Kidney (tissue), 14 donors: ENCODE results near the gene PPP1R2B. TPM values are rescaled to one million over a fixed set of nuclear protein-coding genes. Genes with fewer than 3 reads are reported as not detected.

Experiments used
- DNase-seq, 5 donors: peaks; one replicate each; pipeline ENCODE4 v3.0.0-alpha.2; 2013 to 2020
- FAIRE-seq: peaks from 2 replicates; lab custom pipeline; 2012; peaks lifted over from hg19 to GRCh38; lab: Jason Lieb, UNC
- H3K27ac ChIP-seq, 2 donors: one replicate each; pipeline ENCODE4 v1.7.0; 2013; ENCODE audit warnings: low read depth in 2 of 2, low read length in 2 of 2, inconsistent platforms in 1 of 2
- H3K27me3 ChIP-seq: one replicate; pipeline ENCODE4 v1.7.1; 2013; ENCODE audit warnings: low read length, inconsistent platforms; ENCODE audit not compliant: control insufficient read depth, insufficient read depth
- H3K36me3 ChIP-seq, 3 donors: one replicate each; pipeline versions ENCODE4 v1.7.0 to v1.7.1; 2013; ENCODE audit warnings: low read length in 3 of 3, control low read depth in 1 of 3, inconsistent platforms in 1 of 3; ENCODE audit not compliant: insufficient read depth in 3 of 3, control insufficient read depth in 2 of 3
- H3K4me1 ChIP-seq, 3 donors: one replicate each; pipeline versions ENCODE4 v1.7.0 to v1.7.1; 2013; ENCODE audit warnings: low read length in 3 of 3, inconsistent platforms in 1 of 3, low read depth in 1 of 3; ENCODE audit not compliant: control insufficient read depth in 2 of 3, insufficient read depth in 2 of 3
- H3K4me3 ChIP-seq, 3 donors: one replicate each; pipeline versions ENCODE4 v1.7.0 to v1.8.1; 2013; ENCODE audit warnings: low read length in 3 of 3, control low read depth in 1 of 3, inconsistent platforms in 1 of 3
- H3K9ac ChIP-seq, 3 donors: one replicate each; pipeline versions ENCODE4 v1.7.0 to v1.7.1; 2013; ENCODE audit warnings: low read length in 3 of 3, control low read depth in 1 of 3, inconsistent platforms in 1 of 3
- H3K9me3 ChIP-seq, 3 donors: one replicate each; pipeline versions ENCODE4 v1.7.0 to v1.7.1; 2013; ENCODE audit warnings: low read length in 3 of 3, control low read depth in 1 of 3, inconsistent platforms in 1 of 3; ENCODE audit not compliant: control insufficient read depth in 2 of 3, insufficient read depth in 1 of 3
- intact Hi-C: fragments of 100-400 bp; cut with DNase I; formaldehyde crosslinking; loops from one replicate; pipeline ENCODE4 v1.11.1; 2022
- polyA plus RNA-seq: library from polyadenylated mRNA; stranded (reverse); fragments of 350-450 nt; fragmentation: Illumina TruSeq; extraction: RNeasy Lipid Tissue Mini Kit (QIAGEN cat#74804); gene quantifications from one replicate; pipeline ENCODE4 v1.2.3, GENCODE V29; 2014; ENCODE audit warnings: low read depth, low replicate concordance; ENCODE audit not compliant: insufficient read depth
- total RNA-seq: library from RNA; stranded (reverse); fragmentation: NEBNext Ultra II Directional; extraction: Animal tissue kit (Norgen Biotek cat#: 25700); gene quantifications from one replicate; pipeline ENCODE4 v1.2.1, GENCODE V29; 2021
- TF ChIP-seq, protein P1 (sequence below): IDR thresholded peaks from 3 replicates; pipeline ENCODE4 v1.5.1; 2012; ENCODE audit warnings: mild to moderate bottlenecking, moderate library complexity, borderline replicate concordance; ENCODE audit not compliant: insufficient read depth; ENCODE audit errors: extremely low read depth
- donor health status: control.
- donor health status: control.
- donor health status: control.
- donor health status: control.
- donor health status: control.
- donor health status: DM: yes; HTN: yes; CAD: no.
- donor health status: Normal renal cell carcinoma (clear cell type).

PPP1R2B gene
- total and polyA plus RNA-seq, 2 donors from 2014 or later: not detected

DNA sequence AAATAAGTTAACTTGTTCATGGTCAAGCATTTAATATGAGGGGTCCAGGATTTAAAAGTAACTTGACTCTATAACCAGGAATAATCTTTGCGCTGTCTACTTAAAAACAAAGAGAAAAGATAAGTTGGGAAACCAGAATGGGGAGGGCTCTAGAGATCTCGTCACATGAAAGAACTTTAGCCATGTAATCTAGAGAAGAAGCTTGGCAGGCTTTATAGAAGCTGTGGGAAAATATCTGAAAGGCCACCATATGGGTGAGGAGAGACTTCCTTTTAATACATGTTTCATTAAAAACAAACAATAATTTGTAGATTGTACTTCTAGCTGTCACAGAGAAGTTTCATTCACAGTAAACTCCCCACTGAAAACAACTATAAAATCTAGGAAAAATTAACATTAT, 46.7 kb upstream of the PPP1R2B start:
- intact Hi-C loops: no loop called here

GRCh38 chr5:156812959-156813358, 37.1 kb upstream of the PPP1R2B start:
- no peaks in the 10 kb centered on the region for H3K36me3 ChIP-seq
- no peak overlapping the region for H3K27ac ChIP-seq
- TF ChIP-seq, protein P1, sequence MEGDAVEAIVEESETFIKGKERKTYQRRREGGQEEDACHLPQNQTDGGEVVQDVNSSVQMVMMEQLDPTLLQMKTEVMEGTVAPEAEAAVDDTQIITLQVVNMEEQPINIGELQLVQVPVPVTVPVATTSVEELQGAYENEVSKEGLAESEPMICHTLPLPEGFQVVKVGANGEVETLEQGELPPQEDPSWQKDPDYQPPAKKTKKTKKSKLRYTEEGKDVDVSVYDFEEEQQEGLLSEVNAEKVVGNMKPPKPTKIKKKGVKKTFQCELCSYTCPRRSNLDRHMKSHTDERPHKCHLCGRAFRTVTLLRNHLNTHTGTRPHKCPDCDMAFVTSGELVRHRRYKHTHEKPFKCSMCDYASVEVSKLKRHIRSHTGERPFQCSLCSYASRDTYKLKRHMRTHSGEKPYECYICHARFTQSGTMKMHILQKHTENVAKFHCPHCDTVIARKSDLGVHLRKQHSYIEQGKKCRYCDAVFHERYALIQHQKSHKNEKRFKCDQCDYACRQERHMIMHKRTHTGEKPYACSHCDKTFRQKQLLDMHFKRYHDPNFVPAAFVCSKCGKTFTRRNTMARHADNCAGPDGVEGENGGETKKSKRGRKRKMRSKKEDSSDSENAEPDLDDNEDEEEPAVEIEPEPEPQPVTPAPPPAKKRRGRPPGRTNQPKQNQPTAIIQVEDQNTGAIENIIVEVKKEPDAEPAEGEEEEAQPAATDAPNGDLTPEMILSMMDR: no peak
- H3K4me3 ChIP-seq: no peak overlapping the region
- intact Hi-C loops: loop anchor here (10.0 kb wide), 1 partner anchor 878 kb away; no protein-coding TSS in a partner anchor
- H3K9me3 ChIP-seq: no peaks in the 10 kb centered on the region
- no peak overlapping the region for H3K9ac ChIP-seq
- no peaks in the 10 kb centered on the region for H3K4me1 ChIP-seq
- FAIRE-seq (peak; percentile 86), DNase-seq (no peak)
- H3K27me3 ChIP-seq: no peaks in the 10 kb centered on the region

More for the DNA sequence above, 46.7 kb upstream of the PPP1R2B start:
- Histone ChIP-seq H3K9ac (no peak overlapping the region), H3K36me3 (no peaks in the 10 kb centered on the region), H3K27ac (no peak overlapping the region), H3K27me3 (no peaks in the 10 kb centered on the region), H3K4me1 (no peaks in the 10 kb centered on the region), H3K4me3 (no peak overlapping the region), H3K9me3 (no peaks in the 10 kb centered on the region)
- TF ChIP-seq, protein P1: no peak
- DNase-seq: no peak
- FAIRE-seq: no peak

DNA sequence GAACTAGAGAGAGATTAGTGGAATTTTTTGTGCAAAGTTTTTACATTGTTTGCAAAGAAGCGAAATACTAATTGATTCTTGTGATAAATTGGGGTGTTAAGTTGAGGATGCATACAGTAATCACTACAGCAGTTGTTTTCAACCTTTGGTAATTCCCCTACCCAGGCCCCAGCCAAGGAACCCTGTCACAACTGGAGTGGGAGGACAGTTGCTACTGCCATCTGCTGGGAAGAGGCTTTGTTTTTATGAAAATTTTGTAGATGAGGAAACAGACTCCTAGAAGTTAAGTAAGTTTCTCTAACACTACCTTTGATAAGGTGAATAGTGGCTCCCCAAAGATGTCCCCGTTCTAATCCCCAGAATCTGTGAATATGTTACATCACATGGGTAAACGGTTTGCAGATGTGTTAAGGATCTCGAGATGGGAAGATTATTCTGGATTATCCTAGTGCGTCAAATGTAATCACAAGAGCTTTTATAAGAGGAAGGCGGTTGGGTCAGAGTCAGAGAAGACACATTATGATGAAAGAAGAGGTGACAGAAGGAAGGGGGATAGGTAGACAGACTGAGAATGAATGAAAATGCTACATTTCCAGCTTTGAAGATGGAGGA, 34.0 kb upstream of the PPP1R2B start:
- intact Hi-C loops: loop anchor here (10.0 kb wide), 1 partner anchor 881 kb away; no protein-coding TSS in a partner anchor
- no peaks in the 10 kb centered on the region for H3K9me3 ChIP-seq

More for the DNA sequence above, 34.0 kb upstream of the PPP1R2B start:
- Histone ChIP-seq H3K27me3 (no peaks in the 10 kb centered on the region), H3K36me3 (no peaks in the 10 kb centered on the region), H3K27ac (no peak overlapping the region), H3K4me1 (no peaks in the 10 kb centered on the region), H3K4me3 (no peak overlapping the region), H3K9ac (no peak overlapping the region)
- FAIRE-seq (no peak), DNase-seq (peak in 2 of 5 donors; percentile 25 to 40)
- TF ChIP-seq, protein P1: peak; percentile 25
